GM12878 (cell line): Measurements from ENCODE around the gene DIPK1A. TPM values are rescaled to one million over a fixed set of nuclear protein-coding genes. Genes with fewer than 3 reads are reported as not detected.

ENCODE experiments used
- FOXM1 ChIP-seq: IDR thresholded peaks from 2 replicates; pipeline ENCODE4 v1.6.1; 2012; ENCODE audit warnings: low read depth, mild to moderate bottlenecking, inconsistent platforms, low read length, moderate library complexity
- IKZF1 ChIP-seq: fragments of 450-650 bp; conservative IDR thresholded peaks from 2 replicates; pipeline ENCODE4 v1.6.1; 2017; ENCODE audit warnings: antibody characterized with exemption, mild to moderate bottlenecking
- IKZF2 ChIP-seq, 2 experiments: fragments of 450-650 bp; IDR thresholded peaks; 2 replicates each; pipeline ENCODE4 v1.6.1; 2017; ENCODE audit warnings: mild to moderate bottlenecking in 2 of 2, moderate library complexity in 2 of 2
- JUND ChIP-seq: IDR thresholded peaks from 2 replicates; pipeline ENCODE4 v1.6.1; 2012; ENCODE audit warnings: low read depth, mild to moderate bottlenecking, low read length, improper control_type of control experiment, moderate library complexity
- MXI1 ChIP-seq: fragments of 150-350 bp; IDR thresholded peaks from 2 replicates; pipeline ENCODE4 v1.6.1; 2011; ENCODE audit warnings: low read depth, mild to moderate bottlenecking, inconsistent platforms, low read length, improper control_type of control experiment
- SPI1 ChIP-seq: IDR thresholded peaks from 2 replicates; pipeline ENCODE4 v1.6.1; 2011; ENCODE audit warnings: low read depth, mild to moderate bottlenecking, low read length, moderate library complexity, borderline replicate concordance; ENCODE audit not compliant: insufficient read depth
- ZNF24 ChIP-seq: fragments of 450-650 bp; IDR thresholded peaks from 2 replicates; pipeline ENCODE4 v1.6.1; 2017; ENCODE audit warnings: antibody characterized with exemption, mild to moderate bottlenecking
- ZSCAN29 ChIP-seq: fragments of 450-650 bp; IDR thresholded peaks from 2 replicates; pipeline ENCODE4 v1.6.1; 2017; ENCODE audit warnings: mild to moderate bottlenecking, moderate library complexity
- polyA plus RNA-seq, 11 experiments: library from polyadenylated mRNA; depleted of rRNA in 4 of 11; unstranded in 6 of 11; stranded (reverse) in 5 of 11; fragments of >200 nt; fragmentation: Nextera tagmentation in 4 of 11; fragmentation: Illumina TruSeq in 1 of 11; extraction: Ambion mirVana in 4 of 11; extraction: Trizol in 1 of 11; gene quantifications; 1 replicate in 1 of 11; 2 replicates in 10 of 11; pipeline versions ENCODE4 v1.2.1 to v1.2.3, GENCODE V29; 2011 to 2016; ENCODE audit warnings: inconsistent platforms in 2 of 11, missing spikeins in 2 of 11, low read depth in 1 of 11
- total RNA-seq, 4 experiments: library from RNA; depleted of rRNA in 3 of 4; stranded (reverse); fragments of >200 nt in 3 of 4; fragmentation: Illumina TruSeq in 1 of 4; extraction: Trizol in 1 of 4; gene quantifications; 2 replicates each; pipeline versions ENCODE4 v1.2.1 to v1.2.3, GENCODE V29; 2013 to 2021
- TF ChIP-seq, protein P1 (sequence below): fragments of 450-650 bp; formaldehyde crosslinking; IDR thresholded peaks from 2 replicates; pipeline ENCODE4 v1.5.0; 2022; ENCODE audit warnings: mild to moderate bottlenecking, missing genetic modification characterization
- TF ChIP-seq, protein P2 (sequence below): IDR thresholded peaks from 2 replicates; pipeline ENCODE4 v1.6.1; 2012; ENCODE audit warnings: low read depth, low read length, improper control_type of control experiment
- TF ChIP-seq, protein P3 (sequence below): fragments of 450-650 bp; IDR thresholded peaks from 2 replicates; pipeline ENCODE4 v1.6.1; 2017; ENCODE audit warnings: mild to moderate bottlenecking

The DIPK1A gene
- total and polyA plus RNA-seq, 10 of the 15 experiments (the other 5 are each of a cell fraction or from before 2014, with no cell fraction given): 4.9 to 15.0 (median 9.7) TPM

DNA sequence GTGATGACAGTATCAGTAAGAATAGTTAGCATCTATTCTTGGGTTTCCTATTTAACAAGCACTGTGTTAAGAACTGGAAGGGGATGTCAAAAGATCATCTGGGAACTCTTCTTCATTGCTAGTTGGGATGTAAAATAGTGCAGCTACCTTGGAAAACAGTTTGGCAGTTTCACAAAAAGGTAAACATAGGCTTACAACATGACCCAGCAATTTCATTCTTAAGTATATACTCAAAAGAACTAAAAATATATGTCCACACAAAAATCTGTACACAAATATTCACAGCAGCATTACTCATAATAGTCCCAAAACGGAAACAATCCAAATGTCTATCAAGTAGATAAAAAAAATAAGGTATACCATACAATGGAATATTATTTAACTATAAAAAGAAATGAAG lies 45.7 kb downstream of the DIPK1A start (continued):
- TF ChIP-seq, protein P1, sequence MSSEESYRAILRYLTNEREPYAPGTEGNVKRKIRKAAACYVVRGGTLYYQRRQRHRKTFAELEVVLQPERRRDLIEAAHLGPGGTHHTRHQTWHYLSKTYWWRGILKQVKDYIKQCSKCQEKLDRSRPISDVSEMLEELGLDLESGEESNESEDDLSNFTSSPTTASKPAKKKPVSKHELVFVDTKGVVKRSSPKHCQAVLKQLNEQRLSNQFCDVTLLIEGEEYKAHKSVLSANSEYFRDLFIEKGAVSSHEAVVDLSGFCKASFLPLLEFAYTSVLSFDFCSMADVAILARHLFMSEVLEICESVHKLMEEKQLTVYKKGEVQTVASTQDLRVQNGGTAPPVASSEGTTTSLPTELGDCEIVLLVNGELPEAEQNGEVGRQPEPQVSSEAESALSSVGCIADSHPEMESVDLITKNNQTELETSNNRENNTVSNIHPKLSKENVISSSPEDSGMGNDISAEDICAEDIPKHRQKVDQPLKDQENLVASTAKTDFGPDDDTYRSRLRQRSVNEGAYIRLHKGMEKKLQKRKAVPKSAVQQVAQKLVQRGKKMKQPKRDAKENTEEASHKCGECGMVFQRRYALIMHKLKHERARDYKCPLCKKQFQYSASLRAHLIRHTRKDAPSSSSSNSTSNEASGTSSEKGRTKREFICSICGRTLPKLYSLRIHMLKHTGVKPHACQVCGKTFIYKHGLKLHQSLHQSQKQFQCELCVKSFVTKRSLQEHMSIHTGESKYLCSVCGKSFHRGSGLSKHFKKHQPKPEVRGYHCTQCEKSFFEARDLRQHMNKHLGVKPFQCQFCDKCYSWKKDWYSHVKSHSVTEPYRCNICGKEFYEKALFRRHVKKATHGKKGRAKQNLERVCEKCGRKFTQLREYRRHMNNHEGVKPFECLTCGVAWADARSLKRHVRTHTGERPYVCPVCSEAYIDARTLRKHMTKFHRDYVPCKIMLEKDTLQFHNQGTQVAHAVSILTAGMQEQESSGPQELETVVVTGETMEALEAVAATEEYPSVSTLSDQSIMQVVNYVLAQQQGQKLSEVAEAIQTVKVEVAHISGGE: no peak
- TF ChIP-seq ZNF24 (no peak), SPI1 (no peak), JUND (no peak), MXI1 (no peak), ZSCAN29 (no peak), IKZF1 (no peak), IKZF2 (IDR thresholded peaks at IDR 0.05) (no peak), FOXM1 (no peak)
- TF ChIP-seq, protein P2, sequence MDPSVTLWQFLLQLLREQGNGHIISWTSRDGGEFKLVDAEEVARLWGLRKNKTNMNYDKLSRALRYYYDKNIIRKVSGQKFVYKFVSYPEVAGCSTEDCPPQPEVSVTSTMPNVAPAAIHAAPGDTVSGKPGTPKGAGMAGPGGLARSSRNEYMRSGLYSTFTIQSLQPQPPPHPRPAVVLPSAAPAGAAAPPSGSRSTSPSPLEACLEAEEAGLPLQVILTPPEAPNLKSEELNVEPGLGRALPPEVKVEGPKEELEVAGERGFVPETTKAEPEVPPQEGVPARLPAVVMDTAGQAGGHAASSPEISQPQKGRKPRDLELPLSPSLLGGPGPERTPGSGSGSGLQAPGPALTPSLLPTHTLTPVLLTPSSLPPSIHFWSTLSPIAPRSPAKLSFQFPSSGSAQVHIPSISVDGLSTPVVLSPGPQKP: no peak
- TF ChIP-seq, protein P3, sequence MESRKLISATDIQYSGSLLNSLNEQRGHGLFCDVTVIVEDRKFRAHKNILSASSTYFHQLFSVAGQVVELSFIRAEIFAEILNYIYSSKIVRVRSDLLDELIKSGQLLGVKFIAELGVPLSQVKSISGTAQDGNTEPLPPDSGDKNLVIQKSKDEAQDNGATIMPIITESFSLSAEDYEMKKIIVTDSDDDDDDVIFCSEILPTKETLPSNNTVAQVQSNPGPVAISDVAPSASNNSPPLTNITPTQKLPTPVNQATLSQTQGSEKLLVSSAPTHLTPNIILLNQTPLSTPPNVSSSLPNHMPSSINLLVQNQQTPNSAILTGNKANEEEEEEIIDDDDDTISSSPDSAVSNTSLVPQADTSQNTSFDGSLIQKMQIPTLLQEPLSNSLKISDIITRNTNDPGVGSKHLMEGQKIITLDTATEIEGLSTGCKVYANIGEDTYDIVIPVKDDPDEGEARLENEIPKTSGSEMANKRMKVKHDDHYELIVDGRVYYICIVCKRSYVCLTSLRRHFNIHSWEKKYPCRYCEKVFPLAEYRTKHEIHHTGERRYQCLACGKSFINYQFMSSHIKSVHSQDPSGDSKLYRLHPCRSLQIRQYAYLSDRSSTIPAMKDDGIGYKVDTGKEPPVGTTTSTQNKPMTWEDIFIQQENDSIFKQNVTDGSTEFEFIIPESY: no peak
